Transverse colon (tissue), 4 donors: ENCODE results near the gene CDK14. TPM values are rescaled to one million over a fixed set of nuclear protein-coding genes. Genes with fewer than 3 reads are reported as not detected.

Experiments used
- DNase-seq: peaks from one replicate; pipeline ENCODE4 v3.0.0-alpha.2; 2019
- H3K27ac ChIP-seq, 4 donors: fragments of 200-600 bp; sonication (generic); 2 replicates each; pipeline ENCODE4 v1.5.1; 2016 to 2018; ENCODE audit warnings: inconsistent platforms in 4 of 4
- H3K27me3 ChIP-seq: fragments of 200-600 bp; sonication (generic); 2 replicates; pipeline ENCODE4 v1.5.1; 2017; ENCODE audit warnings: inconsistent platforms
- H3K36me3 ChIP-seq, 4 donors: fragments of 200-600 bp; sonication (generic); 2 replicates each; pipeline ENCODE4 v1.5.1; 2017 to 2019; ENCODE audit warnings: inconsistent platforms in 4 of 4
- H3K4me1 ChIP-seq, 4 donors: fragments of 200-600 bp; sonication (generic); 2 replicates each; pipeline ENCODE4 v1.5.1; 2017 to 2020; ENCODE audit warnings: inconsistent platforms in 4 of 4
- H3K4me3 ChIP-seq, 4 donors: fragments of 200-600 bp; sonication (generic); 1 replicate in 1 of 4; 2 replicates in 3 of 4; pipeline versions ENCODE4 v1.5.1 to v1.6.1; 2017 to 2019; ENCODE audit warnings: inconsistent platforms in 4 of 4
- H3K9me3 ChIP-seq, 2 donors: fragments of 200-600 bp; sonication (generic); 2 replicates each; pipeline ENCODE4 v1.5.1; 2017 to 2019; ENCODE audit warnings: inconsistent platforms in 2 of 2
- EP300 ChIP-seq: sonication (generic); formaldehyde crosslinking; IDR thresholded peaks from one replicate; pipeline ENCODE4 v1.6.1; 2017; ENCODE audit warnings: antibody characterized with exemption, low read depth
- POLR2A ChIP-seq: fragments of 450-650 bp; IDR thresholded peaks from one replicate; pipeline ENCODE4 v1.6.1; 2016; ENCODE audit warnings: antibody characterized with exemption, mild to moderate bottlenecking, moderate library complexity
- POLR2AphosphoS5 ChIP-seq, 3 donors: sonication (generic); formaldehyde crosslinking; IDR thresholded peaks; one replicate each; pipeline ENCODE4 v1.6.1; 2016; ENCODE audit warnings: antibody characterized with exemption in 3 of 3
- WGBS, 2 donors: methylation state at CpG; one replicate each; pipeline ENCODE4 v1.1.5; 2018; ENCODE audit warnings: low coverage in 1 of 2; 5-methylcytosine and 5-hydroxymethylcytosine counted together
- in situ Hi-C, 4 donors: fragments of 200-750 bp; cut with MboI; loops; one replicate each; pipeline versions ENCODE4 v1.15.0 to v1.15.1; 2017; ENCODE audit warnings: low sequenced_read_pairs in 3 of 4, low pct_ligation_motif_present in 1 of 4, low pct_unique_long_range_greater_than_20kb in 1 of 4
- intact Hi-C: fragments of 100-400 bp; cut with DNase I; formaldehyde crosslinking; loops from one replicate; pipeline ENCODE4 v1.15.1; 2023; ENCODE audit warnings: low total_unique reads
- total RNA-seq, 4 donors: library from RNA; depleted of rRNA; stranded (reverse); fragments of >200 nt; gene quantifications; one replicate each; pipeline ENCODE4 v1.1.0, GENCODE V29; 2016
- TF ChIP-seq, protein P1 (sequence below), 5 experiments: fragments of 200-600 bp in 3 of 5; fragments of 450-650 bp in 2 of 5; sonication (generic) in 3 of 5; IDR thresholded peaks; 1 replicate in 2 of 5; 2 replicates in 3 of 5; pipeline ENCODE4 v1.5.1; 2016 to 2017; ENCODE audit warnings: antibody characterized with exemption in 5 of 5, inconsistent platforms in 3 of 5, mild to moderate bottlenecking in 2 of 5, moderate library complexity in 1 of 5

CDK14 gene
- total RNA-seq, 4 donors from 2014 or later = 0.40 to 15.4 (median 4.8) TPM

DNA sequence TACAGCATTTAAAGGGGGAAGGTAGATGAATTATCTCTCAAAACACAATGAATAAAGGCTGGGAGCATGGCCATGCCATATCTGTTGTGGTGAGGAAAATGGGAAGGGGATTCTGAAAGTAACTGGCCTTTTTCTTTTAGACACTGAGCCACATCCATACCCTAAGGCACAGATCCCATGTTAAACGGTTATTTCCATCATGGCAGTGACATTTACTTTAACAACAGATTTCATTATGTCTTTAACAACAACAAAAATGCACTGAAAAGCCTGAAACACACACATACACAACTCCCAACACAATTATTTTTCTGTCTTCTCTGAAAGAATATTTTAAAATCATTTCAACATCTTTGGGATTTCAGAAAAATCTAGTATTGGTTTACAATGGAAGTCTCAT lies 492.0 kb downstream of the CDK14 start:
- in situ Hi-C loops = loop anchor here in 3 of 4 donors (10.0 to 25.0 kb wide), 3 partner anchors 549 to 699 kb away; no protein-coding TSS in a partner anchor
- peaks cover 0 to 2% (median under 1%) of the 10 kb centered on the region in 4 donors for H3K4me1 ChIP-seq
- no peak overlapping the region for H3K27ac ChIP-seq
- H3K9me3 ChIP-seq = no peaks in the 10 kb centered on the region
- 33 to 56% methylated on average over 1 of the region's 1 CpG for WGBS, 2 donors
- TF ChIP-seq, protein P1, sequence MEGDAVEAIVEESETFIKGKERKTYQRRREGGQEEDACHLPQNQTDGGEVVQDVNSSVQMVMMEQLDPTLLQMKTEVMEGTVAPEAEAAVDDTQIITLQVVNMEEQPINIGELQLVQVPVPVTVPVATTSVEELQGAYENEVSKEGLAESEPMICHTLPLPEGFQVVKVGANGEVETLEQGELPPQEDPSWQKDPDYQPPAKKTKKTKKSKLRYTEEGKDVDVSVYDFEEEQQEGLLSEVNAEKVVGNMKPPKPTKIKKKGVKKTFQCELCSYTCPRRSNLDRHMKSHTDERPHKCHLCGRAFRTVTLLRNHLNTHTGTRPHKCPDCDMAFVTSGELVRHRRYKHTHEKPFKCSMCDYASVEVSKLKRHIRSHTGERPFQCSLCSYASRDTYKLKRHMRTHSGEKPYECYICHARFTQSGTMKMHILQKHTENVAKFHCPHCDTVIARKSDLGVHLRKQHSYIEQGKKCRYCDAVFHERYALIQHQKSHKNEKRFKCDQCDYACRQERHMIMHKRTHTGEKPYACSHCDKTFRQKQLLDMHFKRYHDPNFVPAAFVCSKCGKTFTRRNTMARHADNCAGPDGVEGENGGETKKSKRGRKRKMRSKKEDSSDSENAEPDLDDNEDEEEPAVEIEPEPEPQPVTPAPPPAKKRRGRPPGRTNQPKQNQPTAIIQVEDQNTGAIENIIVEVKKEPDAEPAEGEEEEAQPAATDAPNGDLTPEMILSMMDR (IDR thresholded peaks at IDR 0.05) = no peak
- TF ChIP-seq POLR2A = no peak
- no peak for TF ChIP-seq POLR2AphosphoS5 (IDR thresholded peaks at IDR 0.05)
- TF ChIP-seq EP300 = no peak
- H3K4me3 ChIP-seq = no peak overlapping the region
- intact Hi-C loops = loop anchor here (10.0 kb wide), 2 partner anchors 177 to 697 kb away; partner anchors contain the start of gene FZD1
- DNase-seq = no peak
- H3K36me3 ChIP-seq = no peaks in the 10 kb centered on the region
- no peaks in the 10 kb centered on the region for H3K27me3 ChIP-seq

DNA sequence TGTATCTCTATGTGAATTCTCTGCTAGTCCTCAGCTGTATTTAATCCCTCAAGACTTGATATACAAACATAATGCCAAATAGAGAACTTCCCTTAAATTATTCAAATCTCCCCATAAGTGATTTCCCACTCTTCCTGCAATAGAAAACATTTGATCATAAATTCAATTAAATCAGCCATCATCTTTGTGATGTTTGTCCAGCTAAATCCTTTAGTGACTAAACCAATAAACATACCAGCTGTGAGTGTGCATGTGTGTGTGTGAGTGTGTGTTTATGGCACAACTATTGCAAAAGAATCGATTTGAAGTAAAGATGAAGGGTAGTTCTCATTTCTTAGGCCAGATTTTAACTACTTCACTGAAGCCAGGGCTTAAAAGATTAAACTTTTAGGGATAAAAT lies 492.6 kb downstream of the CDK14 start:
- 9 to 43% methylated on average over 1 of the region's 1 CpG for WGBS, 2 donors
- no peak overlapping the region for H3K4me3 ChIP-seq
- no peaks in the 10 kb centered on the region for H3K9me3 ChIP-seq
- intact Hi-C loops (loop anchor here (10.0 kb wide), 2 partner anchors 176 to 696 kb away; partner anchors contain the start of gene FZD1), in situ Hi-C loops (loop anchor here in 3 of 4 donors (10.0 to 25.0 kb wide), 3 partner anchors 549 to 699 kb away; no protein-coding TSS in a partner anchor)
- DNase-seq = no peak
- TF ChIP-seq, protein P1 (IDR thresholded peaks at IDR 0.05) = no peak
- no peak for TF ChIP-seq EP300
- no peak for TF ChIP-seq POLR2A
- no peak for TF ChIP-seq POLR2AphosphoS5 (IDR thresholded peaks at IDR 0.05)
- no peaks in the 10 kb centered on the region for H3K27me3 ChIP-seq
- H3K4me1 ChIP-seq = no peaks in the 10 kb centered on the region
- H3K27ac ChIP-seq = no peak overlapping the region
- H3K36me3 ChIP-seq = no peaks in the 10 kb centered on the region

DNA sequence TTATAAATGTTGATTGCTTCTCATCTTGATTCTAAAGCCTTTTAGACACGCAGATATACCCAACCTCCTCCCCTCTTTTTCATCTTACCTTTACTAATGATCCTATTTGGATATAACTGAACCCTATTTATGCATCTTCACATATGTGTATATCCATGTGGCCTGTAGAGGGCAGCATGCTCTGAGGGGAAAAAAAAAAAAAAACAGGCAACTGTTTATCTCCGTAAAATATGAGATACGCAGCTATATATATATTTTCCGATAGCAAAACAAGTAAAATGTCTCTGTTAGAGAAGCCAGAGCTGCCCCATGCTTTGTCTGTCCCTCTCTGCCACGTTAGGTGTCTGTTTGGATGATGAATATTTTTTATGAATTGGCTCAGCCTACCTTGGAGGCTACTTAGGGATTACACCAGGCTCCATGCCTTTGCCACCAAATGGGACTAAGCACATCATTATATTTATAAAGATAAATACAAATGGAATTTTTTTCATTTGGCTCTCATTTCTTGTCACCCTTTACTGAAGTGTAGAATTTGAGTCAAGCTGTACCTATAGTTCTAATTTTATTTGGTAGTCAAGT lies 493.4 kb downstream of the CDK14 start:
- in situ Hi-C loops = loop anchor here in 3 of 4 donors (10.0 to 25.0 kb wide), 3 partner anchors 548 to 698 kb away; no protein-coding TSS in a partner anchor
- no peak for DNase-seq
- Histone ChIP-seq H3K36me3 (no peaks in the 10 kb centered on the region), H3K4me3 (peak overlapping the region in 2 of 4 donors; percentile 15 to 30), H3K9me3 (no peaks in the 10 kb centered on the region), H3K4me1 (no peaks in the 10 kb centered on the region), H3K27me3 (no peaks in the 10 kb centered on the region), H3K27ac (no peak overlapping the region)
- intact Hi-C loops = loop anchor here (10.0 kb wide), 2 partner anchors 175 to 695 kb away; partner anchors contain the start of gene FZD1
- TF ChIP-seq, protein P1 (IDR thresholded peaks at IDR 0.05) = peak; percentile 51 to 80 (median 72)
- no peak for TF ChIP-seq POLR2AphosphoS5 (IDR thresholded peaks at IDR 0.05)
- WGBS, 2 donors = 0 to 4% methylated on average over 4 to 5 of the region's 5 CpGs

DNA sequence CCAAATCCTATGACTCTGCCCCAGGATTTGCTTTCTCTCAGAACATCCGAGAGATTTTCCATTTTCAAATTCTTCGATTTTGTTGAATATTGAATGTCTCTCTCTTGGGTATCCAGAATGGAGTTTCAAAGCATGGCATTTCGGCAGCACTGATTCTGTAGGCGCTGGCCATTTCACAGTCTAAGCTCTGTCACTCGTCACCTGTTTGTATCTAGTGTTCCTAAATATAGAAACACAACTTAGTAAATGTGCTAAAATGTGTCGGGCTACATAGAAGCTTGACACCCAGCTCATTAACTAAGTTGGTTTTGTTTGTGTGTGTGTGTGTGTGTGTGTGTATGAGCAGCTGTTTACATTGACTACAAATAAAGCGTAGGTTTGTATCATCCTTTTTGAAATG lies 494.6 kb downstream of the CDK14 start:
- in situ Hi-C loops = loop anchor here in 2 of 4 donors (25.0 kb wide), 2 partner anchors 547 to 697 kb away; no protein-coding TSS in a partner anchor
- H3K27ac ChIP-seq = no peak overlapping the region
- H3K36me3 ChIP-seq = no peaks in the 10 kb centered on the region
- WGBS, 2 donors = 89 to 90% methylated on average over 2 to 7 of the region's 7 CpGs
- no peak for DNase-seq
- no peaks in the 10 kb centered on the region for H3K4me1 ChIP-seq
- no peak for TF ChIP-seq POLR2AphosphoS5 (IDR thresholded peaks at IDR 0.05)
- TF ChIP-seq, protein P1 (IDR thresholded peaks at IDR 0.05) = no peak
- no peak for TF ChIP-seq POLR2A
- no peaks in the 10 kb centered on the region for H3K9me3 ChIP-seq
- no peak overlapping the region for H3K4me3 ChIP-seq
- H3K27me3 ChIP-seq = no peaks in the 10 kb centered on the region
- intact Hi-C loops = no loop called here
